Activated CD4-positive, alpha-beta memory T cell treated with anti-CD3 and anti-CD28 coated beads, Interleukin-2, amount 10 ng/mL, durations not matched to agents 7 days and 5 days (primary cell): ENCODE measurements around the gene TMEM135. TPM values are rescaled to one million over a fixed set of nuclear protein-coding genes. Genes with fewer than 3 reads are reported as not detected.

Experiments
- total RNA-seq, 2 experiments: library from RNA; stranded (reverse); gene quantifications; one replicate each; pipeline ENCODE4 v1.2.3, GENCODE V29; 2021

Gene TMEM135
- total RNA-seq, 2 experiments from 2014 or later = 38.3 to 46.9 TPM

Other genes starting within 250 kb of the TMEM135 start
- gene PRSS23, start 237.4 kb upstream of the TMEM135 start, total RNA-seq = 1 to 10 TPM; 4.0 TPM
- gene FZD4, start 82.5 kb upstream of the TMEM135 start, total RNA-seq = under 1 TPM; 0.10 to 0.13 TPM